ENCODE data around the gene PDE2A.

- TF ChIP-seq CTCF (IDR thresholded peaks at IDR 0.05) (no peak), POLR2A (IDR thresholded peaks at IDR 0.05) (no peak)
Measured at GRCh38 chr11:72665911-72666472, 8.2 kb downstream of the PDE2A start.
